HEK293 (cell line): Measurements from ENCODE around the gene TLCD2.

ENCODE experiments used
- CTCF ChIA-PET: fragments of 350-600 bp; formaldehyde crosslinking; extraction: SDS; loops from one replicate; lab custom pipeline; 2021; ENCODE audit warnings: antibody characterized with exemption; lab: Yijun Ruan, JAX
- POLR2A ChIA-PET: fragments of 300-600 bp; formaldehyde crosslinking; extraction: SDS; loops from one replicate; lab custom pipeline; 2020; ENCODE audit warnings: antibody characterized with exemption, inconsistent platforms; lab: Yijun Ruan, JAX
- H3K27ac ChIP-seq: fragments of 200-500 bp; sonication (Bioruptor generic); 2 replicates; pipeline ENCODE4 v1.5.1; 2014; ENCODE audit warnings: low read depth, low read length, control low read depth, inconsistent platforms; ENCODE audit errors: extremely low read depth
- H3K36me3 ChIP-seq, 2 experiments: fragments of 200-500 bp in 1 of 2; sonication (Bioruptor generic) in 1 of 2; 1 replicate in 1 of 2; 2 replicates in 1 of 2; pipeline ENCODE4 v1.5.1; 2014 to 2017; ENCODE audit warnings: inconsistent platforms in 2 of 2, low read length in 2 of 2; ENCODE audit not compliant: control insufficient read depth in 2 of 2, insufficient read depth in 1 of 2
- H3K4me1 ChIP-seq: fragments of 200-500 bp; sonication (Bioruptor generic); 2 replicates; pipeline ENCODE4 v1.5.1; 2014; ENCODE audit warnings: mild to moderate bottlenecking, low read length, inconsistent platforms; ENCODE audit not compliant: control insufficient read depth, insufficient read depth
- H3K4me3 ChIP-seq: 2 replicates; pipeline ENCODE4 v1.5.1; 2011; ENCODE audit warnings: low read depth, mild to moderate bottlenecking, control low read depth, low read length, moderate library complexity
- H3K9me3 ChIP-seq: fragments of 200-500 bp; sonication (Bioruptor generic); 2 replicates; pipeline ENCODE4 v1.5.1; 2014; ENCODE audit warnings: low read depth, low read length, inconsistent platforms; ENCODE audit not compliant: control insufficient read depth, insufficient read depth
- KLF1 ChIP-seq: fragments of 450-650 bp; formaldehyde crosslinking; IDR thresholded peaks from 2 replicates; pipeline ENCODE4 v1.5.1; 2016; ENCODE audit warnings: missing biosample characterization, missing genetic modification characterization
- SP3 ChIP-seq: fragments of 450-650 bp; formaldehyde crosslinking; IDR thresholded peaks from 2 replicates; pipeline ENCODE4 v1.5.1; 2016; ENCODE audit warnings: missing biosample characterization, missing genetic modification characterization
- ZBTB1 ChIP-seq: fragments of 450-650 bp; formaldehyde crosslinking; IDR thresholded peaks from 2 replicates; pipeline ENCODE4 v1.5.1; 2016; ENCODE audit warnings: missing biosample characterization, missing genetic modification characterization
- ZBTB7A ChIP-seq: fragments of 450-650 bp; formaldehyde crosslinking; IDR thresholded peaks from 2 replicates; pipeline ENCODE4 v1.5.1; 2016; ENCODE audit warnings: low read depth, missing biosample characterization, missing genetic modification characterization
- ZEB2 ChIP-seq: fragments of 450-650 bp; formaldehyde crosslinking; IDR thresholded peaks from 2 replicates; pipeline ENCODE4 v1.5.1; 2016; ENCODE audit warnings: missing biosample characterization, missing genetic modification characterization
- ZNF214 ChIP-seq: fragments of 450-650 bp; formaldehyde crosslinking; IDR thresholded peaks from 2 replicates; pipeline ENCODE4 v1.5.1; 2017; ENCODE audit warnings: missing biosample characterization, mild to moderate bottlenecking, missing genetic modification characterization, borderline replicate concordance
- ZNF341 ChIP-seq: fragments of 450-650 bp; formaldehyde crosslinking; IDR thresholded peaks from 2 replicates; pipeline ENCODE4; 2016; ENCODE audit warnings: low read depth, missing biosample characterization, missing genetic modification characterization
- ZNF37A ChIP-seq: fragments of 450-650 bp; IDR thresholded peaks from 2 replicates; pipeline ENCODE4 v1.5.1; 2018; ENCODE audit warnings: missing biosample characterization, missing genetic modification characterization
- ZNF433 ChIP-seq: fragments of 450-650 bp; formaldehyde crosslinking; IDR thresholded peaks from 2 replicates; pipeline ENCODE4 v1.5.1; 2016; ENCODE audit warnings: missing biosample characterization, missing genetic modification characterization, low read depth
- ZNF514 ChIP-seq: fragments of 450-650 bp; formaldehyde crosslinking; IDR thresholded peaks from 2 replicates; pipeline ENCODE4 v1.5.1; 2016; ENCODE audit warnings: missing biosample characterization, missing genetic modification characterization
- ZNF626 ChIP-seq: fragments of 450-650 bp; sonication (Bioruptor Pico); formaldehyde crosslinking; IDR thresholded peaks from 2 replicates; pipeline ENCODE4 v1.5.1; 2018; ENCODE audit warnings: missing biosample characterization, missing genetic modification characterization, inconsistent platforms
- ZNF76 ChIP-seq: fragments of 450-650 bp; formaldehyde crosslinking; IDR thresholded peaks from 2 replicates; pipeline ENCODE4; 2016; ENCODE audit warnings: low read depth, missing biosample characterization, missing genetic modification characterization, borderline replicate concordance
- ZSCAN30 ChIP-seq: fragments of 450-650 bp; IDR thresholded peaks from 2 replicates; pipeline ENCODE4 v1.5.1; 2018; ENCODE audit warnings: missing biosample characterization, mild to moderate bottlenecking, missing genetic modification characterization, moderate library complexity
- TF ChIP-seq, protein P1 (sequence below): fragments of 450-650 bp; formaldehyde crosslinking; IDR thresholded peaks from 2 replicates; pipeline ENCODE4 v1.5.1; 2017; ENCODE audit warnings: missing biosample characterization, missing genetic modification characterization
- TF ChIP-seq, protein P2 (sequence below): fragments of 450-650 bp; formaldehyde crosslinking; IDR thresholded peaks from 2 replicates; pipeline ENCODE4 v1.5.1; 2016; ENCODE audit warnings: missing biosample characterization, missing genetic modification characterization
- TF ChIP-seq, protein P3 (sequence below): fragments of 450-650 bp; formaldehyde crosslinking; IDR thresholded peaks from 2 replicates; pipeline ENCODE4 v1.5.1; 2017; ENCODE audit warnings: missing biosample characterization, missing genetic modification characterization
- TF ChIP-seq, protein P4 (sequence below): fragments of 450-650 bp; formaldehyde crosslinking; IDR thresholded peaks from 2 replicates; pipeline ENCODE4 v1.5.1; 2016; ENCODE audit warnings: missing biosample characterization, missing genetic modification characterization, borderline replicate concordance
- TF ChIP-seq, protein P5 (sequence below): fragments of 450-650 bp; formaldehyde crosslinking; IDR thresholded peaks from 2 replicates; pipeline ENCODE4; 2016; ENCODE audit warnings: missing biosample characterization, missing genetic modification characterization
- TF ChIP-seq, protein P6 (sequence below): fragments of 450-650 bp; formaldehyde crosslinking; IDR thresholded peaks from 2 replicates; pipeline ENCODE4 v1.5.1; 2016; ENCODE audit warnings: missing biosample characterization, missing genetic modification characterization
- TF ChIP-seq, protein P7 (sequence below): fragments of 450-650 bp; formaldehyde crosslinking; IDR thresholded peaks from 2 replicates; pipeline ENCODE4 v1.5.1; 2017; ENCODE audit warnings: missing biosample characterization, missing genetic modification characterization

TLCD2 gene

DNA sequence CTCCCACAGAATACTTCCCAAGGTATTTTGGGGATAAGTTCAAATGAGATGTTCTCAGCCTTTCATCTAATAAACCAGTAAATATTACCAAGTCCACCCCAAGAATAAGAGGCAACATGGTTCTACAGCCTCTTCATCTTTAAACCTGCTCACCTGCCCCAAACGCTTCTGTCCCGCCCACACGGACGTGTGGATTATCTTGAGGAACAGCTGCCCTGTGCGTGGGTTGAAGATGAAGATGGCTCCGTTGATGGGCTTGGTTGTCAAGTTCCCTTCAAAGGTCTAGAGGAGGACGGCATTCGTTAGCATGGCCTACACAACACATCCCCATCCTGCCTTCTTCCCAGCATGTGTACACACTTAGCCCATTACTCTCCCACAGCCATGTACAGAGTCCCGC lies 52.1 kb downstream of the TLCD2 start:
- H3K4me1 ChIP-seq = no peaks in the 10 kb centered on the region
- ChIA-PET CTCF (interaction anchor here (0.7 to 3.7 kb wide), 5 partner anchors 8 to 84 kb away, joined by 3 to 28 read pairs (median 3); no protein-coding TSS in a partner anchor), POLR2A (interaction anchor here (0.7 to 1.8 kb wide), 5 partner anchors 8 to 26 kb away, joined by 3 to 12 read pairs (median 4); partner anchors contain the start of gene RILP)
- peaks cover 97 to 98% of the 10 kb centered on the region in 2 experiments for H3K36me3 ChIP-seq
- H3K27ac ChIP-seq = no peak overlapping the region
- H3K9me3 ChIP-seq = no peaks in the 10 kb centered on the region
- H3K4me3 ChIP-seq = no peak overlapping the region
- TF ChIP-seq, protein P1, sequence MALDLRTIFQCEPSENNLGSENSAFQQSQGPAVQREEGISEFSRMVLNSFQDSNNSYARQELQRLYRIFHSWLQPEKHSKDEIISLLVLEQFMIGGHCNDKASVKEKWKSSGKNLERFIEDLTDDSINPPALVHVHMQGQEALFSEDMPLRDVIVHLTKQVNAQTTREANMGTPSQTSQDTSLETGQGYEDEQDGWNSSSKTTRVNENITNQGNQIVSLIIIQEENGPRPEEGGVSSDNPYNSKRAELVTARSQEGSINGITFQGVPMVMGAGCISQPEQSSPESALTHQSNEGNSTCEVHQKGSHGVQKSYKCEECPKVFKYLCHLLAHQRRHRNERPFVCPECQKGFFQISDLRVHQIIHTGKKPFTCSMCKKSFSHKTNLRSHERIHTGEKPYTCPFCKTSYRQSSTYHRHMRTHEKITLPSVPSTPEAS (tag by site-specific recombination) = no peak
- TF ChIP-seq, protein P2, sequence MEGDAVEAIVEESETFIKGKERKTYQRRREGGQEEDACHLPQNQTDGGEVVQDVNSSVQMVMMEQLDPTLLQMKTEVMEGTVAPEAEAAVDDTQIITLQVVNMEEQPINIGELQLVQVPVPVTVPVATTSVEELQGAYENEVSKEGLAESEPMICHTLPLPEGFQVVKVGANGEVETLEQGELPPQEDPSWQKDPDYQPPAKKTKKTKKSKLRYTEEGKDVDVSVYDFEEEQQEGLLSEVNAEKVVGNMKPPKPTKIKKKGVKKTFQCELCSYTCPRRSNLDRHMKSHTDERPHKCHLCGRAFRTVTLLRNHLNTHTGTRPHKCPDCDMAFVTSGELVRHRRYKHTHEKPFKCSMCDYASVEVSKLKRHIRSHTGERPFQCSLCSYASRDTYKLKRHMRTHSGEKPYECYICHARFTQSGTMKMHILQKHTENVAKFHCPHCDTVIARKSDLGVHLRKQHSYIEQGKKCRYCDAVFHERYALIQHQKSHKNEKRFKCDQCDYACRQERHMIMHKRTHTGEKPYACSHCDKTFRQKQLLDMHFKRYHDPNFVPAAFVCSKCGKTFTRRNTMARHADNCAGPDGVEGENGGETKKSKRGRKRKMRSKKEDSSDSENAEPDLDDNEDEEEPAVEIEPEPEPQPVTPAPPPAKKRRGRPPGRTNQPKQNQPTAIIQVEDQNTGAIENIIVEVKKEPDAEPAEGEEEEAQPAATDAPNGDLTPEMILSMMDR = no peak
- no peak for TF ChIP-seq ZNF514
- no peak for TF ChIP-seq ZBTB7A (tag by site-specific recombination)
- no peak for TF ChIP-seq ZNF37A (tag by site-specific recombination)
- TF ChIP-seq, protein P3, sequence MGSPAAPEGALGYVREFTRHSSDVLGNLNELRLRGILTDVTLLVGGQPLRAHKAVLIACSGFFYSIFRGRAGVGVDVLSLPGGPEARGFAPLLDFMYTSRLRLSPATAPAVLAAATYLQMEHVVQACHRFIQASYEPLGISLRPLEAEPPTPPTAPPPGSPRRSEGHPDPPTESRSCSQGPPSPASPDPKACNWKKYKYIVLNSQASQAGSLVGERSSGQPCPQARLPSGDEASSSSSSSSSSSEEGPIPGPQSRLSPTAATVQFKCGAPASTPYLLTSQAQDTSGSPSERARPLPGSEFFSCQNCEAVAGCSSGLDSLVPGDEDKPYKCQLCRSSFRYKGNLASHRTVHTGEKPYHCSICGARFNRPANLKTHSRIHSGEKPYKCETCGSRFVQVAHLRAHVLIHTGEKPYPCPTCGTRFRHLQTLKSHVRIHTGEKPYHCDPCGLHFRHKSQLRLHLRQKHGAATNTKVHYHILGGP = no peak
- TF ChIP-seq ZSCAN30 (tag by site-specific recombination) = no peak
- TF ChIP-seq, protein P4, sequence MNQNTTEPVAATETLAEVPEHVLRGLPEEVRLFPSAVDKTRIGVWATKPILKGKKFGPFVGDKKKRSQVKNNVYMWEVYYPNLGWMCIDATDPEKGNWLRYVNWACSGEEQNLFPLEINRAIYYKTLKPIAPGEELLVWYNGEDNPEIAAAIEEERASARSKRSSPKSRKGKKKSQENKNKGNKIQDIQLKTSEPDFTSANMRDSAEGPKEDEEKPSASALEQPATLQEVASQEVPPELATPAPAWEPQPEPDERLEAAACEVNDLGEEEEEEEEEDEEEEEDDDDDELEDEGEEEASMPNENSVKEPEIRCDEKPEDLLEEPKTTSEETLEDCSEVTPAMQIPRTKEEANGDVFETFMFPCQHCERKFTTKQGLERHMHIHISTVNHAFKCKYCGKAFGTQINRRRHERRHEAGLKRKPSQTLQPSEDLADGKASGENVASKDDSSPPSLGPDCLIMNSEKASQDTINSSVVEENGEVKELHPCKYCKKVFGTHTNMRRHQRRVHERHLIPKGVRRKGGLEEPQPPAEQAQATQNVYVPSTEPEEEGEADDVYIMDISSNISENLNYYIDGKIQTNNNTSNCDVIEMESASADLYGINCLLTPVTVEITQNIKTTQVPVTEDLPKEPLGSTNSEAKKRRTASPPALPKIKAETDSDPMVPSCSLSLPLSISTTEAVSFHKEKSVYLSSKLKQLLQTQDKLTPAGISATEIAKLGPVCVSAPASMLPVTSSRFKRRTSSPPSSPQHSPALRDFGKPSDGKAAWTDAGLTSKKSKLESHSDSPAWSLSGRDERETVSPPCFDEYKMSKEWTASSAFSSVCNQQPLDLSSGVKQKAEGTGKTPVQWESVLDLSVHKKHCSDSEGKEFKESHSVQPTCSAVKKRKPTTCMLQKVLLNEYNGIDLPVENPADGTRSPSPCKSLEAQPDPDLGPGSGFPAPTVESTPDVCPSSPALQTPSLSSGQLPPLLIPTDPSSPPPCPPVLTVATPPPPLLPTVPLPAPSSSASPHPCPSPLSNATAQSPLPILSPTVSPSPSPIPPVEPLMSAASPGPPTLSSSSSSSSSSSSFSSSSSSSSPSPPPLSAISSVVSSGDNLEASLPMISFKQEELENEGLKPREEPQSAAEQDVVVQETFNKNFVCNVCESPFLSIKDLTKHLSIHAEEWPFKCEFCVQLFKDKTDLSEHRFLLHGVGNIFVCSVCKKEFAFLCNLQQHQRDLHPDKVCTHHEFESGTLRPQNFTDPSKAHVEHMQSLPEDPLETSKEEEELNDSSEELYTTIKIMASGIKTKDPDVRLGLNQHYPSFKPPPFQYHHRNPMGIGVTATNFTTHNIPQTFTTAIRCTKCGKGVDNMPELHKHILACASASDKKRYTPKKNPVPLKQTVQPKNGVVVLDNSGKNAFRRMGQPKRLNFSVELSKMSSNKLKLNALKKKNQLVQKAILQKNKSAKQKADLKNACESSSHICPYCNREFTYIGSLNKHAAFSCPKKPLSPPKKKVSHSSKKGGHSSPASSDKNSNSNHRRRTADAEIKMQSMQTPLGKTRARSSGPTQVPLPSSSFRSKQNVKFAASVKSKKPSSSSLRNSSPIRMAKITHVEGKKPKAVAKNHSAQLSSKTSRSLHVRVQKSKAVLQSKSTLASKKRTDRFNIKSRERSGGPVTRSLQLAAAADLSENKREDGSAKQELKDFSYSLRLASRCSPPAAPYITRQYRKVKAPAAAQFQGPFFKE (tag by site-specific recombination) = no peak
- TF ChIP-seq ZNF214 (tag by site-specific recombination) = no peak
- TF ChIP-seq, protein P5, sequence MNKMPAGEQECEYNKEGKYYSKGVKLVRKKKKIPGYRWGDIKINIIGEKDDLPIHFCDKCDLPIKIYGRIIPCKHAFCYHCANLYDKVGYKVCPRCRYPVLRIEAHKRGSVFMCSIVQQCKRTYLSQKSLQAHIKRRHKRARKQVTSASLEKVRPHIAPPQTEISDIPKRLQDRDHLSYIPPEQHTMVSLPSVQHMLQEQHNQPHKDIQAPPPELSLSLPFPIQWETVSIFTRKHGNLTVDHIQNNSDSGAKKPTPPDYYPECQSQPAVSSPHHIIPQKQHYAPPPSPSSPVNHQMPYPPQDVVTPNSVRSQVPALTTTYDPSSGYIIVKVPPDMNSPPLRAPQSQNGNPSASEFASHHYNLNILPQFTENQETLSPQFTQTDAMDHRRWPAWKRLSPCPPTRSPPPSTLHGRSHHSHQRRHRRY = no peak
- TF ChIP-seq SP3 (tag by site-specific recombination) = no peak
- no peak for TF ChIP-seq ZNF76 (tag by site-specific recombination)
- TF ChIP-seq, protein P6, sequence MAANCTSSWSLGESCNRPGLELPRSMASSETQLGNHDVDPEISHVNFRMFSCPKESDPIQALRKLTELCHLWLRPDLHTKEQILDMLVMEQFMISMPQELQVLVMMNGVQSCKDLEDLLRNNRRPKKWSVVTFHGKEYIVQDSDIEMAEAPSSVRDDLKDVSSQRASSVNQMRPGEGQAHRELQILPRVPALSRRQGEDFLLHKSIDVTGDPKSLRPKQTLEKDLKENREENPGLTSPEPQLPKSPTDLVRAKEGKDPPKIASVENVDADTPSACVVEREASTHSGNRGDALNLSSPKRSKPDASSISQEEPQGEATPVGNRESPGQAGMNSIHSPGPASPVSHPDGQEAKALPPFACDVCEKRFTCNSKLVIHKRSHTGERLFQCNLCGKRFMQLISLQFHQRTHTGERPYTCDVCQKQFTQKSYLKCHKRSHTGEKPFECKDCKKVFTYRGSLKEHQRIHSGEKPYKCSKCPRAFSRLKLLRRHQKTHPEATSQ = no peak
- no peak for TF ChIP-seq KLF1
- TF ChIP-seq, protein P7, sequence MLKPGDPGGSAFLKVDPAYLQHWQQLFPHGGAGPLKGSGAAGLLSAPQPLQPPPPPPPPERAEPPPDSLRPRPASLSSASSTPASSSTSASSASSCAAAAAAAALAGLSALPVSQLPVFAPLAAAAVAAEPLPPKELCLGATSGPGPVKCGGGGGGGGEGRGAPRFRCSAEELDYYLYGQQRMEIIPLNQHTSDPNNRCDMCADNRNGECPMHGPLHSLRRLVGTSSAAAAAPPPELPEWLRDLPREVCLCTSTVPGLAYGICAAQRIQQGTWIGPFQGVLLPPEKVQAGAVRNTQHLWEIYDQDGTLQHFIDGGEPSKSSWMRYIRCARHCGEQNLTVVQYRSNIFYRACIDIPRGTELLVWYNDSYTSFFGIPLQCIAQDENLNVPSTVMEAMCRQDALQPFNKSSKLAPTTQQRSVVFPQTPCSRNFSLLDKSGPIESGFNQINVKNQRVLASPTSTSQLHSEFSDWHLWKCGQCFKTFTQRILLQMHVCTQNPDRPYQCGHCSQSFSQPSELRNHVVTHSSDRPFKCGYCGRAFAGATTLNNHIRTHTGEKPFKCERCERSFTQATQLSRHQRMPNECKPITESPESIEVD (tag by site-specific recombination) = no peak
- no peak for TF ChIP-seq ZNF626 (tag by site-specific recombination)
- TF ChIP-seq ZNF433 (tag by site-specific recombination) = no peak
- no peak for TF ChIP-seq ZNF341 (tag by site-specific recombination)
- TF ChIP-seq ZBTB1 (tag by site-specific recombination) = no peak
- no peak for TF ChIP-seq ZEB2 (tag by site-specific recombination)
